ENCODE measurements around the gene PDGFA. TPM values are rescaled to one million over a fixed set of nuclear protein-coding genes. Genes with fewer than 3 reads are reported as not detected.

Gene PDGFA
- total RNA-seq, 4 donors from 2014 or later = 5.1 to 13.5 (median 8.5) TPM

DNA sequence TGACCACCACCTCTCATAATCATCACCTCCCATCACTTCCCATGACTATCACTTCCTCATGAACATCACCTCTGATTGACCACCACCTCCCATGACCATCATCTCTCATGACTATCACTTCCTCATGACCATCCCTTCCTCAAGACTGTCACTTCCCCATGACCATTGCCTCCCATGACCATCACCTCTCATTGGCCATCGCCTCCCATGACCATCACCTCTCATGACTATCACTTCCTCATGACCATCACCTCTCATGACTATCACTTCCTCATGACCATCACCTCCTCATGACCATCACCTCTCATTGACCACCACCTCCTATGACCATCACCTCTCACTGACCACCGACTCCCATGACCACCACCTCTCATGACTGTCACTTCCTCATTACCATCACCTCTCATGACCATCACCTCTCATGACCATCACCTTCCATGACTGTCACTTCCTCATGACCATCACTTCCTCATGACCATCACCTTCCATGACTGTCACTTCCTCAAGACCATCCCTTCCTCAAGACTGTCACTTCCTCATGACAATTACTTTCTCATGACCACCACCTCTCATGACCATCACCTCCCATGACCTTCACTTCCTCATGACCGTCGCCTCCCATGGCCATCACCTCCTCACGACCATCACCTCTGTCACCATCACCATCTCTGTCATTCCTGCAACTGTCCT is 51.6 kb downstream of the PDGFA start:
- no peak for DNase-seq
- WGBS, 2 donors = 89 to 91% methylated on average over 5 of the region's 5 CpGs

DNA sequence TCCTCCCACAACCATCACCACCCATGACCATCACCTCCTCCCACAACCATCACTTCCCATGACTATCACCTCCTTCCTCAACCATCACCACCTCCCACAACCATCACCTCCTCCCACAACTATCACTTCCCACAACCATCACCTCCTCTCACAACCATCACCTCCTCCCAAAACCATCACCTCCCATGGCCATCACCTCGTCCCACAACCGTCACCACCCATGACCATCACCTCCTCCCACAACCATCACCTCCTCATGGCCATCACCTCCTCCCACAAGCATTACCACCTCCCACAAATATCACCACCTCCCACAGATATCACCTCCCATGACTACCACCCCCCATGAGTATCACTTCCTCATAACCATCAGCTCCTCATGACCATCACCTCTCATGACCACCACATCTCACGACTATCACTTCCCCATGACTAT is 52.2 kb downstream of the PDGFA start:
- 76 to 84% methylated on average over 3 of the region's 3 CpGs for WGBS, 2 donors
- Histone ChIP-seq H3K36me3 (no peaks in the 10 kb centered on the region), H3K9me3 (no peaks in the 10 kb centered on the region), H3K4me3 (no peak overlapping the region), H3K27me3 (peaks cover 0 to 7% (median 0%) of the 10 kb centered on the region in 4 donors), H3K27ac (no peak overlapping the region), H3K4me1 (peaks cover 6 to 36% (median 14%) of the 10 kb centered on the region in 3 donors)
- no peak for TF ChIP-seq POLR2A (IDR thresholded peaks at IDR 0.05)
- TF ChIP-seq, protein P1, sequence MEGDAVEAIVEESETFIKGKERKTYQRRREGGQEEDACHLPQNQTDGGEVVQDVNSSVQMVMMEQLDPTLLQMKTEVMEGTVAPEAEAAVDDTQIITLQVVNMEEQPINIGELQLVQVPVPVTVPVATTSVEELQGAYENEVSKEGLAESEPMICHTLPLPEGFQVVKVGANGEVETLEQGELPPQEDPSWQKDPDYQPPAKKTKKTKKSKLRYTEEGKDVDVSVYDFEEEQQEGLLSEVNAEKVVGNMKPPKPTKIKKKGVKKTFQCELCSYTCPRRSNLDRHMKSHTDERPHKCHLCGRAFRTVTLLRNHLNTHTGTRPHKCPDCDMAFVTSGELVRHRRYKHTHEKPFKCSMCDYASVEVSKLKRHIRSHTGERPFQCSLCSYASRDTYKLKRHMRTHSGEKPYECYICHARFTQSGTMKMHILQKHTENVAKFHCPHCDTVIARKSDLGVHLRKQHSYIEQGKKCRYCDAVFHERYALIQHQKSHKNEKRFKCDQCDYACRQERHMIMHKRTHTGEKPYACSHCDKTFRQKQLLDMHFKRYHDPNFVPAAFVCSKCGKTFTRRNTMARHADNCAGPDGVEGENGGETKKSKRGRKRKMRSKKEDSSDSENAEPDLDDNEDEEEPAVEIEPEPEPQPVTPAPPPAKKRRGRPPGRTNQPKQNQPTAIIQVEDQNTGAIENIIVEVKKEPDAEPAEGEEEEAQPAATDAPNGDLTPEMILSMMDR (IDR thresholded peaks at IDR 0.05) = no peak
- no peak for DNase-seq
- intact Hi-C loops (cut with DNase I) = no loop called here

More for the DNA sequence above, 51.6 kb downstream of the PDGFA start:
- H3K9me3 ChIP-seq = no peaks in the 10 kb centered on the region
- no peak overlapping the region for H3K27ac ChIP-seq
- intact Hi-C loops (cut with DNase I) = no loop called here
- H3K4me3 ChIP-seq = no peak overlapping the region
- no peaks in the 10 kb centered on the region for H3K36me3 ChIP-seq
- H3K4me1 ChIP-seq = peaks cover 6 to 37% (median 14%) of the 10 kb centered on the region in 3 donors
- TF ChIP-seq POLR2A (IDR thresholded peaks at IDR 0.05) = no peak
- TF ChIP-seq, protein P1 (IDR thresholded peaks at IDR 0.05) = no peak
- H3K27me3 ChIP-seq = peaks cover 0 to 9% (median 0%) of the 10 kb centered on the region in 4 donors

DNA sequence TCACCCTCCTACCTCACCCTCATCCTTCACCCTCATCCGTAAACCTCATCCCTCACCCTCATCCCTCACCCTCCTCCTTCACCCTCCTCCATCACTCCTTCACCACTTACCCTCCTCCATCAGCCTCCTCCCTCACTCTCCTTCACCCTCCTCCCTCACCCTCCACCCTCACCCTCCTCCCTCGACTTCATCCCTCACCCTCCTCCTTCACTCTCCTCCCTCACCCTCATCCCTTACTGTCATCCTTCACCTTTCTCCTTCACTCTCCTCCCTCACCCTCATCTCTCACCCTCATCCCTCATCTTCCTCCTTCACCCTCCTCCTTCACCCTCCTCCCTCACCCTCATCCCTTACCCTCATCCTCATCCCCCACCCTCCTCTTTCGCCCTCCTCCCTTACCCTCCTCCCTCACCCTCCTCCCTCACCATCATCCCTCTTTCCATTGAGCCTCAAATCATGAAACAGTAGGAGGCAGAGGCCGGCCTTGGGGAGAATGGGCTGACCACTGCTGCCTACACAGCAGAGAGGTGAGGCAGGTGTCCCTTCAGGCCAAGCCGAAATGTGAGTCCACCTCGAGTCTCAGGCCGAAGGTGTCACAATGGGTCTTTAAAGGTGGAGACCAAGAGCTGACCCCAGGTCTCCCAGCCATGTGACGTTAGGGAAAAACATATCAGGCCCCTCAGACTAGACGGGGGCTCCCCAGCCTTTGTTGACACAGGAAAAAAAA is 53.0 kb downstream of the PDGFA start:
- no peak for DNase-seq
- no peaks in the 10 kb centered on the region for H3K27me3 ChIP-seq
- H3K9me3 ChIP-seq = no peaks in the 10 kb centered on the region
- no peak overlapping the region for H3K27ac ChIP-seq
- H3K4me3 ChIP-seq = no peak overlapping the region
- H3K4me1 ChIP-seq = peaks cover 2 to 31% (median 7%) of the 10 kb centered on the region in 3 donors
- 86 to 92% methylated on average over 4 to 9 of the region's 9 CpGs for WGBS, 2 donors
- no peaks in the 10 kb centered on the region for H3K36me3 ChIP-seq
- TF ChIP-seq POLR2A (IDR thresholded peaks at IDR 0.05) = no peak
- TF ChIP-seq, protein P1 (IDR thresholded peaks at IDR 0.05) = no peak
- intact Hi-C loops (cut with DNase I) = no loop called here

DNA sequence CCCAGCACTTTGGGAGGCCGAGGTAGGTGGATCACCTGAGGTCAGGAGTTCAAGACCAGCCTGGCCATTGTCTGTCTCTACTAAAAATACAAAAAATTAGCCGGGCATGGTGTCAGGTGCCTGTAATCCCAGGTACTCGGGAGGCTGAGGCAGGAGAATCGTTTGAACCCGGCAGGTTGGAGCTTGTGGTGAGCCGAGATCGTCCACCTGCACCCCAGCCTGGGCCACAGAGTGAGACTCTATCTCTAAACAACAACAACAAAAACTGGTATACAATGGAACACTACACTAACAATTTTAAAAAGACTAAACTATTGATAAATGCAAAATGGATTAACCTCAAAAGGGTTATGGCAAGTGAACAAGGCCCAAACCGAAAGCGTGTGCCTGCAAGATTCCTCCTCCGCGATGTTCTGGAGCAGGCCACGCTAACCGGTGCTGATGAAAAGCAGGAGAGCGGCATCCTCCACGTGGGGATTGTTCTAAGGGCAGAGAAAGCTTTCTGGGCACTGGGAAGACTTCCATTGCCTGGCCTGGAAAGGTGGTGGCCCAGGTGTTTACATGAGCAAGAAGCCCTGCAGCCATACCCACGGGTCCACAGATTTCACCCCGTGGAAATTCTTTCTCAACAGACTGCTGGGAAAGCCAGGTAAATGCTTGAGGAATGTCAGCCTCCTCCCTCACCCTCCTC is 53.8 kb downstream of the PDGFA start:
- 68 to 81% methylated on average over 12 to 17 of the region's 17 CpGs for WGBS, 2 donors
- Histone ChIP-seq H3K36me3 (no peaks in the 10 kb centered on the region), H3K9me3 (no peaks in the 10 kb centered on the region), H3K27me3 (no peaks in the 10 kb centered on the region), H3K4me1 (peaks cover 0 to 34% (median 7%) of the 10 kb centered on the region in 3 donors), H3K4me3 (no peak overlapping the region), H3K27ac (no peak overlapping the region)
- intact Hi-C loops (cut with DNase I) = no loop called here
- DNase-seq = no peak
- TF ChIP-seq POLR2A (IDR thresholded peaks at IDR 0.05) = no peak
- TF ChIP-seq, protein P1 (IDR thresholded peaks at IDR 0.05) = no peak

All from esophagus squamous epithelium (tissue), 5 donors.